Stomach (tissue), 9 donors: Measurements from ENCODE around the gene CSMD2. TPM values are rescaled to one million over a fixed set of nuclear protein-coding genes. Genes with fewer than 3 reads are reported as not detected.

ENCODE experiments used
- DNase-seq, 2 donors: peaks; one replicate each; pipeline versions ENCODE4 v3.0.0 to v3.0.0-alpha.2; 2013 to 2019
- H3K27ac ChIP-seq, 5 donors: fragments of 200-600 bp in 4 of 5; sonication (generic) in 4 of 5; one replicate each; pipeline ENCODE4 v1.5.1; 2013 to 2019; ENCODE audit warnings: mild to moderate bottlenecking in 1 of 5, moderate library complexity in 1 of 5
- H3K27me3 ChIP-seq, 3 donors: fragments of 200-600 bp; sonication (generic); one replicate each; pipeline ENCODE4 v1.5.1; 2017 to 2019; ENCODE audit warnings: mixed run types in 1 of 3
- H3K36me3 ChIP-seq, 4 donors: fragments of 200-600 bp; sonication (generic); 1 replicate in 3 of 4; 2 replicates in 1 of 4; pipeline ENCODE4 v1.5.1; 2016 to 2019
- H3K4me1 ChIP-seq, 4 donors: fragments of 200-600 bp; sonication (generic); one replicate each; pipeline ENCODE4 v1.5.1; 2016 to 2019
- H3K4me3 ChIP-seq, 4 donors: fragments of 200-600 bp; sonication (generic) in 3 of 4; one replicate each; pipeline ENCODE4 v1.5.1; 2016 to 2019; ENCODE audit warnings: mild to moderate bottlenecking in 1 of 4
- H3K9me3 ChIP-seq, 4 donors: fragments of 200-600 bp; sonication (generic); one replicate each; pipeline ENCODE4 v1.5.1; 2016 to 2019
- EP300 ChIP-seq: sonication (generic); formaldehyde crosslinking; IDR thresholded peaks from one replicate; pipeline ENCODE4 v1.6.1; 2017; ENCODE audit warnings: antibody characterized with exemption
- POLR2A ChIP-seq, 4 donors: fragments of 450-650 bp; IDR thresholded peaks; one replicate each; pipeline ENCODE4 v1.6.1; 2016; ENCODE audit warnings: antibody characterized with exemption in 4 of 4, control low read depth in 2 of 4, mild to moderate bottlenecking in 1 of 4, moderate library complexity in 1 of 4
- POLR2AphosphoS5 ChIP-seq, 3 donors: sonication (generic); formaldehyde crosslinking; IDR thresholded peaks; one replicate each; pipeline ENCODE4 v1.6.1; 2016; ENCODE audit warnings: antibody characterized with exemption in 3 of 3
- WGBS, 5 donors: extraction: QIAGEN DNeasy Blood & Tissue Kit in 3 of 5; methylation state at CpG; one replicate each; pipeline versions ENCODE4 v1.1.5 to v1.1.7; 2013 to 2018; 5-methylcytosine and 5-hydroxymethylcytosine counted together
- intact Hi-C: fragments of 100-400 bp; cut with DNase I; formaldehyde crosslinking; loops from one replicate; pipeline ENCODE4 v1.15.1; 2023; ENCODE audit warnings: low total_unique reads
- polyA plus RNA-seq, 3 donors: library from polyadenylated mRNA; stranded (reverse); fragments of 200-250 nt; gene quantifications; one replicate each; pipeline ENCODE4 v1.2.3, GENCODE V29; 2013
- total RNA-seq, 5 donors: library from RNA; depleted of rRNA; stranded (reverse); fragments of >200 nt; gene quantifications; one replicate each; pipeline versions ENCODE4 v1.1.0 to v1.2.3, GENCODE V29; 2014 to 2016
- TF ChIP-seq, protein P1 (sequence below), 7 experiments: fragments of 450-650 bp in 4 of 7; fragments of 200-600 bp in 3 of 7; sonication (generic) in 3 of 7; IDR thresholded peaks; one replicate each; pipeline ENCODE4 v1.5.1; 2016 to 2019; ENCODE audit warnings: antibody characterized with exemption in 7 of 7, control low read depth in 2 of 7, mild to moderate bottlenecking in 1 of 7
- donor health status: healthy with polysubstance abuse.
- donor health status: Bipolar disorder and iron deficiency.
- donor health status: healthy.

The CSMD2 gene
- total and polyA plus RNA-seq, 8 donors: 0.10 to 3.5 (median 0.37) TPM; not detected in 1

DNA sequence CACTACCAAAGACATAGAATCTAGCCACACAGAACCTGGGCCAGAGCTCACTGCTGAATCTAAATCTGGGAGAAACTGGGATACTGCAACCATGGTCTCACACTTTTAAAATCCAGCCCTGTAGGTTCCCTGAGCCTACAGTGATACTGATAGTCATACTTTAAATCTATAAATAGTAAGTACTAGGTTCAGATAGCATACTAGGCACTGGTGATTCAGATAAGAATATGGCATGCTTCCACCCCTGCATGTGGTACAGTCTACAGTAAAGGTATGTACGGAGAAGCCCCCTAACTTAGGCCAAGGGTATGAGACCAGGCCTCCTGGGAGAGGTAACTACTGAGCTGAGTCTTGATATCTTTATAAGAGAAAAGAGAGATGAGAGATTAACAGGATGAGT lies 494.5 kb downstream of the CSMD2 start:
- Histone ChIP-seq H3K36me3 (no peaks in the 10 kb centered on the region), H3K4me1 (no peaks in the 10 kb centered on the region), H3K9me3 (peaks cover 0 to 12% (median 9%) of the 10 kb centered on the region in 4 donors), H3K4me3 (no peak overlapping the region), H3K27me3 (peaks cover 0 to 6% (median 0%) of the 10 kb centered on the region in 3 donors), H3K27ac (no peak overlapping the region)
- no peak for TF ChIP-seq POLR2A (IDR thresholded peaks at IDR 0.05)
- TF ChIP-seq EP300: no peak
- intact Hi-C loops: no loop called here
- 56 to 71% (median 59%) methylated on average over 1 of the region's 1 CpG for WGBS, 5 donors
- no peak for DNase-seq

DNA sequence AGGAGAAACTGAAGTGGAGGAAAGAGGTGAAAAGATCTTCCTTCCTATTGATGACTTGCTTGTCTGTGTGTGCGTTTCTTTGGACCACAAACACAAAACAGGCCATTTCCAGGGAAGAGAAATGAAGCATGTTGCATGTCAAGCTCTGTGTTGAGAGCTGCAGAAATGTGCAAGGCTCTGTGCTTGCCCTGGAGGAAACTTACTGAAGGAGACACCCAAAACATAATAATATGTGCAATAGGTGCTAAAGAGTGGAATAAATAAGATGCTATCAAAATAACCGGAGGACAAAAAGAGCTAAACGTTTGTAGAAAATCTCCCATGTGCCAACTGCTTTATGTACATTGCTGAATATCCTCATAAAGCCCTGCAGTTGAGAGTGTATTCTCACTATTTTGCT lies 496.3 kb downstream of the CSMD2 start:
- no peak overlapping the region for H3K4me3 ChIP-seq
- TF ChIP-seq POLR2AphosphoS5 (IDR thresholded peaks at IDR 0.05): no peak
- no peak for TF ChIP-seq EP300
- no peak for TF ChIP-seq POLR2A (IDR thresholded peaks at IDR 0.05)
- TF ChIP-seq, protein P1, sequence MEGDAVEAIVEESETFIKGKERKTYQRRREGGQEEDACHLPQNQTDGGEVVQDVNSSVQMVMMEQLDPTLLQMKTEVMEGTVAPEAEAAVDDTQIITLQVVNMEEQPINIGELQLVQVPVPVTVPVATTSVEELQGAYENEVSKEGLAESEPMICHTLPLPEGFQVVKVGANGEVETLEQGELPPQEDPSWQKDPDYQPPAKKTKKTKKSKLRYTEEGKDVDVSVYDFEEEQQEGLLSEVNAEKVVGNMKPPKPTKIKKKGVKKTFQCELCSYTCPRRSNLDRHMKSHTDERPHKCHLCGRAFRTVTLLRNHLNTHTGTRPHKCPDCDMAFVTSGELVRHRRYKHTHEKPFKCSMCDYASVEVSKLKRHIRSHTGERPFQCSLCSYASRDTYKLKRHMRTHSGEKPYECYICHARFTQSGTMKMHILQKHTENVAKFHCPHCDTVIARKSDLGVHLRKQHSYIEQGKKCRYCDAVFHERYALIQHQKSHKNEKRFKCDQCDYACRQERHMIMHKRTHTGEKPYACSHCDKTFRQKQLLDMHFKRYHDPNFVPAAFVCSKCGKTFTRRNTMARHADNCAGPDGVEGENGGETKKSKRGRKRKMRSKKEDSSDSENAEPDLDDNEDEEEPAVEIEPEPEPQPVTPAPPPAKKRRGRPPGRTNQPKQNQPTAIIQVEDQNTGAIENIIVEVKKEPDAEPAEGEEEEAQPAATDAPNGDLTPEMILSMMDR (IDR thresholded peaks at IDR 0.05): no peak

DNA sequence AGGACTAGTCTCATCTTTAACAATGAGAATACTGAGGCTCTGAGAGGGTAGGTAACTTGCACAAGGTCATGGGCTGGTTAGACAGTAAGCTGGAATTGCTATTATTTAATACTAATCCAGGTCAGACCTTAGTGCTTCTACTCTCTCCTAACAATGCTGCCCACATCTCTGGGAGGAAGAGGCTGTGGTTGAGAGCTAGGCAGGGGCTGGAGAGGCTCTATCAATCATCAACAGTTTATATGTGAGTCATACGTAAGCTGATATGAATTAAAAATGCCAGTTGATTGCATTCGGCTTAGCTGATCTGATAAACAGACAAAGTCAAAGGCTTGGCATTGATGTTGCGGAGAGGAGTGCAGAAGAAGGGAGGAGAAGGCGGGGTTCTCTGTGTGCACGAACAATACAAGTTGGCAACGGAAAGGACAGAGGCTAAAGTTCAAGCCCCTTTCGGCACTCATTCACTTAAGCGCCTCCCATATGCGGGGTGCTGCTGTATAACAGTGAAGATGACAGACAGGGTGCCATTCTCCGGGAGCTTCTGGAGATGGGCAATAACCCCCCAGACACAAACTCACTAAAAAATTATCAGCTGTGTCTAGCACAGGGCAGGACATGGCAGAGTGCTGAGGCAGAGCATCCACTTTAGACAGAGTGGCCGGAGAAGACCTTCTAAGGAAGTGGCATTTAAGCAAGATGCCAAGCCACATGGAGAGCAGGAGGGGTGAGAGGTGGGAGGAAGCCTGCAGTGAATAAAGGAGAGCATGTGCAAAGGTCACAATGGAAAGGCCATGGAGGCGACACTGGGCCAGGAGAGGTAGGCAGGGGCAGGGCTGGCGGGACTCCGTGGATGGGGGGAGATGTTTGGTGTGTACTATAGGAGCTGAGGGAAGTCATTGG lies 497.4 kb downstream of the CSMD2 start:
- DNase-seq: no peak
- TF ChIP-seq, protein P1 (IDR thresholded peaks at IDR 0.05): no peak
- TF ChIP-seq POLR2A (IDR thresholded peaks at IDR 0.05) (no peak), EP300 (no peak), POLR2AphosphoS5 (IDR thresholded peaks at IDR 0.05) (no peak)
- no peak overlapping the region for H3K4me3 ChIP-seq
- no peaks in the 10 kb centered on the region for H3K4me1 ChIP-seq
- H3K27me3 ChIP-seq: peaks cover 0 to 6% (median 0%) of the 10 kb centered on the region in 3 donors
- intact Hi-C loops: no loop called here
- no peaks in the 10 kb centered on the region for H3K36me3 ChIP-seq
- 58 to 68% (median 63%) methylated on average over 14 of the region's 14 CpGs for WGBS, 5 donors
- no peak overlapping the region for H3K27ac ChIP-seq
- peaks cover 0 to 12% (median 9%) of the 10 kb centered on the region in 4 donors for H3K9me3 ChIP-seq

More for the DNA sequence above, 496.3 kb downstream of the CSMD2 start:
- intact Hi-C loops: no loop called here
- H3K9me3 ChIP-seq: peaks cover 0 to 12% (median 9%) of the 10 kb centered on the region in 4 donors
- WGBS, 5 donors: 57 to 83% (median 66%) methylated on average over 3 of the region's 3 CpGs
- H3K36me3 ChIP-seq: no peaks in the 10 kb centered on the region
- DNase-seq: no peak
- no peak overlapping the region for H3K27ac ChIP-seq
- no peaks in the 10 kb centered on the region for H3K4me1 ChIP-seq
- peaks cover 0 to 6% (median 0%) of the 10 kb centered on the region in 3 donors for H3K27me3 ChIP-seq

DNA sequence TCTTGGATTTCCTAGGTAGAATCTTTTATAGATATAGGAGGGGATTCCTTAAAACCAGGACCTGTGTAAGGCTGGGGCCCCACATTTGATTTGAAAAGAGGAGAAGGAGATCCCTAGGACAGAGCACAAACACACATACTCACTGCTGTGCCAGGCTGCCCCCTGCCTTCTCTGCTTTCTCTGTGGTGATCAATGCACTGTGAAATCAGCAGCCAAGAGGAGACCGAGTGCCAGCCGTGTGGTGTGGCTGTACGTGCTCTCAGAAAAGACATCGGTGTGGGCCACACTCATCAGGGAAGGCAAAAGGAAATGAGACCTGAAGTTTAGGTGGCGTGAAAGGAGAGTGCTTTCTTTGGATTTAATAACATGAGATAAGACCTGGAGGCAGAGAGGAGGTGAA lies 498.4 kb downstream of the CSMD2 start:
- Histone ChIP-seq H3K27ac (no peak overlapping the region), H3K36me3 (no peaks in the 10 kb centered on the region), H3K27me3 (peaks cover 0 to 6% (median 0%) of the 10 kb centered on the region in 3 donors), H3K4me1 (no peaks in the 10 kb centered on the region), H3K9me3 (peaks cover 0 to 2% (median under 1%) of the 10 kb centered on the region in 4 donors), H3K4me3 (no peak overlapping the region)
- no peak for DNase-seq
- 79 to 86% (median 82%) methylated on average over 5 of the region's 5 CpGs for WGBS, 5 donors
- intact Hi-C loops: no loop called here
- TF ChIP-seq, protein P1 (IDR thresholded peaks at IDR 0.05): no peak
- TF ChIP-seq POLR2AphosphoS5 (IDR thresholded peaks at IDR 0.05) (no peak), EP300 (no peak)
